ENCODE results near the gene HDAC1.

- TF ChIP-seq POLR2AphosphoS5 (IDR thresholded peaks at IDR 0.05; ENCODE audit: low read depth, low read length) (no peak), CTCF (IDR thresholded peaks at IDR 0.05) (no peak), EP300 (IDR thresholded peaks at IDR 0.05; ENCODE audit: borderline replicate concordance in 1 of 2, low read depth in 1 of 2, low read length in 1 of 2) (no peak), RXRA (IDR thresholded peaks at IDR 0.05; ENCODE audit: borderline replicate concordance, low read depth) (no peak), REST (IDR thresholded peaks at IDR 0.05; ENCODE audit: low read depth, low read length) (no peak), FOXJ3 (CRISPR knock-in tag; IDR thresholded peaks at IDR 0.05) (no peak), GATA2 (CRISPR knock-in tag; IDR thresholded peaks at IDR 0.05) (no peak), RAD21 (IDR thresholded peaks at IDR 0.05; ENCODE audit: low read length) (no peak), SIN3A (IDR thresholded peaks at IDR 0.05; ENCODE audit: borderline replicate concordance, low read depth, low read length) (no peak), RCOR1 (IDR thresholded peaks at IDR 0.05; ENCODE audit: low read length) (no peak), SMC3 (IDR thresholded peaks at IDR 0.05; ENCODE audit: low read depth, low read length) (no peak), MAX (IDR thresholded peaks at IDR 0.05; ENCODE audit: low read depth) (no peak), MXI1 (IDR thresholded peaks at IDR 0.05; ENCODE audit: low read depth, low read length) (no peak)
These were observed 45.2 kb downstream of the HDAC1 start for GRCh38 chr1:32336963-32337675.
